H1 (cell line): ENCODE results near the gene CAMTA2. TPM values are rescaled to one million over a fixed set of nuclear protein-coding genes. Genes with fewer than 3 reads are reported as not detected.
A peak's percentile ranks its signal among the peaks of the same experiment; 100 is the strongest.

Experiments
- CTCF ChIA-PET: fragments of 300-600 bp; sonication (Branson Sonifier 250); formaldehyde crosslinking; loops from one replicate; lab custom pipeline; 2021; ENCODE audit not compliant: partially characterized antibody; lab: Charles Lee
- POLR2A ChIA-PET: fragments of 300-600 bp; sonication (Branson Sonifier 250); formaldehyde crosslinking; loops from one replicate; lab custom pipeline; 2021; ENCODE audit warnings: inconsistent platforms; ENCODE audit not compliant: partially characterized antibody; lab: Charles Lee
- DNase-seq, 2 experiments: peaks; one replicate each; pipeline versions ENCODE4 v3.0.0 to v3.0.0-alpha.2; 2010 to 2022; ENCODE audit warnings: low spot score in 2 of 2, low read depth in 1 of 2, mixed read lengths in 1 of 2
- FAIRE-seq: peaks from 2 replicates; lab custom pipeline; 2011; peaks lifted over from hg19 to GRCh38; lab: Jason Lieb, UNC
- H2AFZ ChIP-seq: 2 replicates; pipeline ENCODE4 v1.8.1; 2012; ENCODE audit warnings: low read length, inconsistent platforms
- H2AK5ac ChIP-seq: 2 replicates; pipeline ENCODE4 v1.6.1; 2013; ENCODE audit warnings: low read depth, low read length
- H2BK120ac ChIP-seq: replicated peaks from 2 replicates; pipeline ENCODE3; 2013; ENCODE audit warnings: low read depth, low read length, inconsistent platforms
- H2BK12ac ChIP-seq: 2 replicates; pipeline ENCODE4 v1.6.1; 2013; ENCODE audit warnings: low read depth, low read length
- H2BK15ac ChIP-seq: 2 replicates; pipeline ENCODE4 v1.6.1; 2013; ENCODE audit warnings: low read length
- H2BK20ac ChIP-seq: 2 replicates; pipeline ENCODE4 v1.6.1; 2013; ENCODE audit warnings: low read length
- H2BK5ac ChIP-seq: 2 replicates; pipeline ENCODE4 v1.6.1; 2013; ENCODE audit warnings: low read depth, low read length
- H3K14ac ChIP-seq: 2 replicates; pipeline ENCODE4 v1.6.1; 2013; ENCODE audit warnings: inconsistent platforms; ENCODE audit not compliant: insufficient read length
- H3K18ac ChIP-seq: 2 replicates; pipeline ENCODE4 v1.6.1; 2013; ENCODE audit warnings: low read length; ENCODE audit errors: extremely low read depth
- H3K23ac ChIP-seq: 2 replicates; pipeline ENCODE4 v1.6.1; 2013; ENCODE audit warnings: inconsistent platforms; ENCODE audit not compliant: insufficient read length
- H3K23me2 ChIP-seq: 2 replicates; pipeline ENCODE4 v1.6.1; 2013; ENCODE audit warnings: low read depth, low read length
- H3K27ac ChIP-seq: 2 replicates; pipeline ENCODE4 v1.6.1; 2011; ENCODE audit warnings: low read depth, low read length, inconsistent platforms
- H3K27me3 ChIP-seq, 4 experiments: replicated peaks in 1 of 4; 1 replicate in 1 of 4; 2 replicates in 3 of 4; pipeline versions ENCODE4 v1.6.1 to v1.8.1; 2011 to 2013; ENCODE audit warnings: low read length in 3 of 4, mild to moderate bottlenecking in 3 of 4, inconsistent platforms in 2 of 4, mixed read lengths in 2 of 4, moderate library complexity in 1 of 4; ENCODE audit not compliant: control insufficient read depth in 3 of 4, insufficient read depth in 3 of 4; ENCODE audit errors: extremely low read depth in 1 of 4
- H3K36me3 ChIP-seq, 4 experiments: 2 replicates each; pipeline versions ENCODE4 v1.6.1 to v1.8.1; 2011 to 2013; ENCODE audit warnings: mild to moderate bottlenecking in 4 of 4, low read length in 3 of 4, moderate library complexity in 2 of 4, control low read depth in 1 of 4, inconsistent platforms in 1 of 4; ENCODE audit not compliant: insufficient read depth in 4 of 4, control insufficient read depth in 2 of 4
- H3K4ac ChIP-seq: replicated peaks from 2 replicates; pipeline ENCODE3; 2013; ENCODE audit warnings: low read length, low read depth, mixed read lengths, inconsistent platforms; ENCODE audit not compliant: insufficient read length
- H3K4me1 ChIP-seq, 4 experiments: replicated peaks in 1 of 4; 1 replicate in 1 of 4; 2 replicates in 3 of 4; pipeline versions ENCODE4 v1.6.1 to v1.8.1; 2011 to 2013; ENCODE audit warnings: low read length in 3 of 4, inconsistent platforms in 2 of 4, mixed read lengths in 1 of 4; ENCODE audit not compliant: insufficient read depth in 4 of 4, control insufficient read depth in 3 of 4
- H3K4me2 ChIP-seq, 2 experiments: 2 replicates each; pipeline versions ENCODE4 v1.6.1 to v1.8.1; 2011 to 2013; ENCODE audit warnings: low read depth in 2 of 2, low read length in 2 of 2, control low read depth in 1 of 2, inconsistent platforms in 1 of 2, mild to moderate bottlenecking in 1 of 2; ENCODE audit not compliant: insufficient read depth in 1 of 2
- H3K4me3 ChIP-seq, 4 experiments: fragments of 200-600, 300-600 bp in 1 of 4; sonication (generic), shearing (Covaris generic), sonication (Bioruptor Twin) in 1 of 4; 2 replicates each; pipeline versions ENCODE4 v1.5.1 to v1.8.1; 2011 to 2016; ENCODE audit warnings: low read length in 4 of 4, low read depth in 3 of 4, control low read depth in 2 of 4, inconsistent platforms in 2 of 4, mild to moderate bottlenecking in 2 of 4, mixed read lengths in 1 of 4, moderate library complexity in 1 of 4; ENCODE audit not compliant: insufficient read depth in 2 of 4; ENCODE audit errors: extremely low read depth in 1 of 4
- H3K56ac ChIP-seq: replicated peaks from 2 replicates; pipeline ENCODE3; 2013; ENCODE audit warnings: low read depth, mild to moderate bottlenecking, mixed read lengths, low read length, inconsistent platforms; ENCODE audit not compliant: insufficient read length
- H3K79me1 ChIP-seq: 2 replicates; pipeline ENCODE4 v1.6.1; 2013; ENCODE audit warnings: low read depth, low read length, control low read depth
- H3K79me2 ChIP-seq, 2 experiments: 2 replicates each; pipeline versions ENCODE4 v1.6.1 to v1.8.1; 2012 to 2013; ENCODE audit warnings: low read length in 2 of 2, mild to moderate bottlenecking in 2 of 2, inconsistent platforms in 1 of 2; ENCODE audit not compliant: insufficient read depth in 2 of 2, control insufficient read depth in 1 of 2
- H3K9ac ChIP-seq, 4 experiments: replicated peaks in 1 of 4; 1 replicate in 1 of 4; 2 replicates in 3 of 4; pipeline versions ENCODE4 v1.6.1 to v1.8.1; 2011 to 2013; ENCODE audit warnings: low read depth in 3 of 4, low read length in 3 of 4, control low read depth in 2 of 4, mild to moderate bottlenecking in 2 of 4, moderate library complexity in 2 of 4, inconsistent platforms in 1 of 4; ENCODE audit errors: extremely low read depth in 1 of 4
- H3K9me3 ChIP-seq, 2 experiments: 2 replicates each; pipeline versions ENCODE4 v1.6.1 to v1.8.1; 2012 to 2013; ENCODE audit warnings: mild to moderate bottlenecking in 2 of 2, moderate library complexity in 2 of 2, control low read depth in 1 of 2, inconsistent platforms in 1 of 2, low read depth in 1 of 2, low read length in 1 of 2, mixed read lengths in 1 of 2; ENCODE audit not compliant: insufficient read depth in 2 of 2
- H4K20me1 ChIP-seq, 2 experiments: replicated peaks in 1 of 2; 2 replicates each; pipeline versions ENCODE3 to v1.8.1; 2011 to 2013; ENCODE audit warnings: inconsistent platforms in 2 of 2, low read length in 2 of 2, mild to moderate bottlenecking in 1 of 2; ENCODE audit not compliant: insufficient read depth in 2 of 2, control insufficient read depth in 1 of 2
- H4K5ac ChIP-seq: 2 replicates; pipeline ENCODE4 v1.6.1; 2013; ENCODE audit warnings: low read length, low read depth, mixed read lengths, inconsistent platforms; ENCODE audit not compliant: insufficient read length
- H4K8ac ChIP-seq: 2 replicates; pipeline ENCODE4 v1.8.0; 2013; ENCODE audit warnings: mild to moderate bottlenecking, moderate library complexity, low read length, inconsistent platforms; ENCODE audit not compliant: insufficient read depth; ENCODE audit errors: extremely low read depth
- H4K91ac ChIP-seq: replicated peaks from 2 replicates; pipeline ENCODE3; 2013; ENCODE audit warnings: low read length, mixed read lengths, inconsistent platforms; ENCODE audit not compliant: insufficient read length
- ATF2 ChIP-seq: IDR thresholded peaks from 2 replicates; pipeline ENCODE4 v1.6.1; 2012; ENCODE audit warnings: low read length, inconsistent platforms
- BRCA1 ChIP-seq: IDR thresholded peaks from 2 replicates; pipeline ENCODE4 v1.6.1; 2012; ENCODE audit warnings: low read depth, low read length, improper control_type of control experiment
- CHD2 ChIP-seq: IDR thresholded peaks from 2 replicates; pipeline ENCODE4 v1.6.1; 2012; ENCODE audit warnings: low read length, improper control_type of control experiment
- CTBP2 ChIP-seq: IDR thresholded peaks from 2 replicates; pipeline ENCODE4 v1.7.0; 2011; ENCODE audit warnings: borderline replicate concordance, mild to moderate bottlenecking, moderate library complexity, mixed read lengths, low read length; ENCODE audit not compliant: insufficient read depth, insufficient read length
- JUN ChIP-seq: IDR thresholded peaks from 2 replicates; pipeline ENCODE4 v1.6.1; 2011; ENCODE audit warnings: low read depth, mild to moderate bottlenecking, improper control_type of control experiment, low read length
- NRF1 ChIP-seq: IDR thresholded peaks from 2 replicates; pipeline ENCODE4 v1.6.1; 2011; ENCODE audit warnings: mild to moderate bottlenecking, low read depth, low read length, improper control_type of control experiment
- POU5F1 ChIP-seq: IDR thresholded peaks from 2 replicates; pipeline ENCODE4 v1.6.1; 2011; ENCODE audit warnings: low read depth, mild to moderate bottlenecking, low read length, moderate library complexity
- SAP30 ChIP-seq: fragments of 300-600 bp; sonication (generic); IDR thresholded peaks from 2 replicates; pipeline ENCODE4 v1.7.1; 2012; ENCODE audit warnings: low read length, moderate library complexity, mild to moderate bottlenecking, inconsistent platforms; ENCODE audit not compliant: insufficient read depth, insufficient replicate concordance
- SIRT6 ChIP-seq: IDR thresholded peaks from one replicate; pipeline ENCODE4 v1.7.1; 2012; ENCODE audit warnings: low read length, inconsistent platforms
- SP1 ChIP-seq: IDR thresholded peaks from 2 replicates; pipeline ENCODE4 v1.6.1; 2011; ENCODE audit warnings: low read depth, low read length
- TAF1 ChIP-seq: IDR thresholded peaks from 2 replicates; pipeline ENCODE4 v1.6.1; 2011; ENCODE audit warnings: mild to moderate bottlenecking, low read depth, low read length
- TBP ChIP-seq: IDR thresholded peaks from 2 replicates; pipeline ENCODE4 v1.6.1; 2011; ENCODE audit warnings: low read depth, low read length, improper control_type of control experiment
- TCF12 ChIP-seq: IDR thresholded peaks from 2 replicates; pipeline ENCODE4 v1.6.1; 2011; ENCODE audit warnings: low read depth, mild to moderate bottlenecking, low read length
- WGBS, 2 experiments: shearing (Covaris generic) in 1 of 2; methylation state at CpG; one replicate each; pipeline versions ENCODE4 v1.1.6 to v1.1.7; 2013 to 2015; ENCODE audit warnings: low lambda C conversion rate in 2 of 2, mixed read lengths in 2 of 2, inconsistent platforms in 1 of 2, low coverage in 1 of 2, missing lambda C conversion rate in 1 of 2; ENCODE audit not compliant: insufficient replicate concordance in 2 of 2, insufficient coverage in 1 of 2, insufficient read length in 1 of 2; ENCODE audit errors: extremely low coverage in 1 of 2, missing lambda C conversion rate in 1 of 2; 5-methylcytosine and 5-hydroxymethylcytosine counted together
- polyA plus RNA-seq, 7 experiments: library from polyadenylated mRNA; depleted of rRNA in 3 of 7; stranded (reverse) in 5 of 7; unstranded in 2 of 7; fragments of >200 nt in 5 of 7; fragments of 200-250 nt in 2 of 7; gene quantifications; 1 replicate in 5 of 7; 2 replicates in 1 of 7; 4 replicates in 1 of 7; pipeline versions ENCODE4 v1.2.1 to v1.2.3, GENCODE V29; 2011 to 2013; ENCODE audit warnings: missing spikeins in 2 of 7, mixed read lengths in 2 of 7
- total RNA-seq: library from RNA; stranded (reverse); fragmentation: NEBNext Ultra II Directional; extraction: Animal tissue kit (Norgen Biotek cat#: 25700); gene quantifications from 2 replicates; pipeline ENCODE4 v1.2.1, GENCODE V29; 2021

The CAMTA2 gene
- total and polyA plus RNA-seq, 2 of the 8 experiments (the other 6 are each of a cell fraction or from before 2014, with no cell fraction given): 5.5 to 12.0 TPM

GRCh38 chr17:4938069-4938491, 49.4 kb downstream of the CAMTA2 start:
- H2AFZ ChIP-seq: no peak overlapping the region
- DNase-seq (no peak), FAIRE-seq (no peak)
- H3K23ac ChIP-seq: no peak overlapping the region
- H3K4ac ChIP-seq: no peak overlapping the region
- peaks cover 0 to 11% (median 7%) of the 10 kb centered on the region in 4 experiments; a peak in 6 of 7 replicates for H3K4me1 ChIP-seq
- H3K79me2 ChIP-seq: peaks cover 0 to 27% of the 10 kb centered on the region in 2 experiments; a peak in 3 of 4 replicates
- CTCF ChIA-PET: interaction anchor here (0.7 to 5.9 kb wide), 5 partner anchors 17 to 207 kb away, joined by 3 to 26 read pairs (median 6); partner anchors contain the start of genes CHRNE, MED11 and SPAG7
- H3K18ac ChIP-seq: no peak overlapping the region
- peaks cover 9% of the 10 kb centered on the region for H3K79me1 ChIP-seq
- H3K36me3 ChIP-seq: peaks cover 13 to 23% (median 19%) of the 10 kb centered on the region in 4 experiments
- H3K23me2 ChIP-seq: peaks cover 15% of the 10 kb centered on the region; the same call in 1 of the 2 replicates
- H3K27me3 ChIP-seq: no peaks in the 10 kb centered on the region
- H3K56ac ChIP-seq: no peak overlapping the region
- no peak overlapping the region for H2BK20ac ChIP-seq
- no peak overlapping the region for H3K14ac ChIP-seq
- H2BK15ac ChIP-seq: no peak overlapping the region
- peak overlapping the region; percentile 42 for H4K8ac ChIP-seq
- no peak overlapping the region for H2BK120ac ChIP-seq
- H3K9ac ChIP-seq: no peak overlapping the region; a peak in 2 of 7 replicates
- no peaks in the 10 kb centered on the region for H3K9me3 ChIP-seq
- 0 out of 2 replicates have a peak overlapping the region, but pooled peaks have one; percentile 12 for H2BK5ac ChIP-seq
- H3K4me2 ChIP-seq: peak overlapping the region; percentile 93 to 96; a peak in 1 of 4 replicates
- no peak overlapping the region for H4K5ac ChIP-seq
- H3K27ac ChIP-seq: no peak overlapping the region
- WGBS, 2 experiments: 93% methylated on average over 11 of the region's 11 CpGs; no CpG with 5 or more reads in 1 of the 2 experiments
- no peak overlapping the region for H2BK12ac ChIP-seq
- POLR2A ChIA-PET: interaction anchor here (2.3 to 27.4 kb wide), 6 partner anchors 9 to 42 kb away, joined by 9 to 987 read pairs (median 31); partner anchors contain the start of genes C17orf107, CHRNE, ENO3 and GP1BA
- H3K4me3 ChIP-seq: no peak overlapping the region
- no peak overlapping the region for H4K91ac ChIP-seq
- no peak overlapping the region for H2AK5ac ChIP-seq
- H4K20me1 ChIP-seq: peaks cover 0 to 4% of the 10 kb centered on the region in 2 experiments
- TF ChIP-seq JUN (no peak), TCF12 (no peak), ATF2 (no peak), NRF1 (no peak), CHD2 (no peak), TAF1 (no peak), SAP30 (no peak), SP1 (no peak), SIRT6 (no peak), POU5F1 (no peak), BRCA1 (no peak), CTBP2 (no peak), TBP (no peak)
